ENCODE results near the gene MTHFSD.

DNA sequence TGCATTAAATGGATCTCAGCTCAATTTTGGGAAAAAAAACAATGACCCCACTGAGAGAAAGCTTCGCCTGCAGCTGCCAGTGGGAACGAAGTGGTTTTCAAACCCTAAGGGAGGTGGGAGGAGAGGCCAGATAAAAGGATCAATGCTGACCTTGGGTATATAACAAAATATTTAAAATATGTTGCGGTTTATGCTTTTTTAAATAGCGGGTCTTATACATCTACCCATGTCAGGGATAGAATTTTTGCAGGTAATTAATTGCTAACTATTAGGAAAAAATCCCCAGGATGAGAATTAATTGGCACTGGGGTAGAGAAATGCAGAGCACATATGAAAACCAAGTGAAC, 55.6 kb downstream of the MTHFSD start:
- TF ChIP-seq CTCF (conservative IDR thresholded peaks at IDR 0.05; ENCODE audit: low read depth, low read length): no peak
- no peak for TF ChIP-seq EZH2 (IDR thresholded peaks at IDR 0.05; ENCODE audit: low read length, unreplicated experiment)
- TF ChIP-seq EZH2phosphoT487 (IDR thresholded peaks at IDR 0.05; ENCODE audit: borderline replicate concordance, low read length): no peak
